ENCODE data around the gene CXCL8. TPM values are rescaled to one million over a fixed set of nuclear protein-coding genes. Genes with fewer than 3 reads are reported as not detected.

The CXCL8 gene
- total RNA-seq, 1 experiment from 2014 or later: 477 TPM

DNA sequence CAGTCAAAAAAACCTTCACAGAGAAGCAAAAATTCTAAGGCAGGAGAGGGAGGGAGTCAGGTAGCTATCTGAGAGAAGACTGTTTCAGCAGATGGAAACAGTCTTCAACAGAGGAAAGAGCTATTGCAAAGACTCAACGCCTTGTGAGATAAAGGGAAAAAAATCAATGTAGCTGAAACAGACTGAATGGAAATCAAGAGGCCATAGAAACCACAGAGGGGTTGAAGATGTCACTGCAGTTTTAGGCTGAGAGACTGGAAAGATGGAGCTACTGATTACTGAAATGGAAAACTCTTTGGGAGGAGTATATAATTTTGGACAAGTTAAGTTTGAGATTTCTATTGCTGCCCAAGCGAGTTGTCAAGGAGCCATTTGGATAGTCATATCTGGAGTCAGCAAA is 28.4 kb upstream of the CXCL8 start:
- BruUV-seq (replicated peaks): no TSS peak
- no peak overlapping the region for H3K9ac ChIP-seq (ENCODE audit: low read length)
- H3K36me3 ChIP-seq (ENCODE audit: low read depth, low read length): no peaks in the 10 kb centered on the region
- H2AFZ ChIP-seq (ENCODE audit: low read length): no peak overlapping the region
- H3K4me2 ChIP-seq (ENCODE audit: low read length): no peak overlapping the region
- peak overlapping the region; percentile 4; the same call in 1 of the 2 replicates for H3K27ac ChIP-seq (ENCODE audit: low read length)
- DNase-seq: no peak
- TF ChIP-seq EZH2phosphoT487 (IDR thresholded peaks at IDR 0.05; ENCODE audit: borderline replicate concordance, low read length) (no peak), EZH2 (IDR thresholded peaks at IDR 0.05; ENCODE audit: low read length, unreplicated experiment) (no peak)
- TF ChIP-seq, protein P1, sequence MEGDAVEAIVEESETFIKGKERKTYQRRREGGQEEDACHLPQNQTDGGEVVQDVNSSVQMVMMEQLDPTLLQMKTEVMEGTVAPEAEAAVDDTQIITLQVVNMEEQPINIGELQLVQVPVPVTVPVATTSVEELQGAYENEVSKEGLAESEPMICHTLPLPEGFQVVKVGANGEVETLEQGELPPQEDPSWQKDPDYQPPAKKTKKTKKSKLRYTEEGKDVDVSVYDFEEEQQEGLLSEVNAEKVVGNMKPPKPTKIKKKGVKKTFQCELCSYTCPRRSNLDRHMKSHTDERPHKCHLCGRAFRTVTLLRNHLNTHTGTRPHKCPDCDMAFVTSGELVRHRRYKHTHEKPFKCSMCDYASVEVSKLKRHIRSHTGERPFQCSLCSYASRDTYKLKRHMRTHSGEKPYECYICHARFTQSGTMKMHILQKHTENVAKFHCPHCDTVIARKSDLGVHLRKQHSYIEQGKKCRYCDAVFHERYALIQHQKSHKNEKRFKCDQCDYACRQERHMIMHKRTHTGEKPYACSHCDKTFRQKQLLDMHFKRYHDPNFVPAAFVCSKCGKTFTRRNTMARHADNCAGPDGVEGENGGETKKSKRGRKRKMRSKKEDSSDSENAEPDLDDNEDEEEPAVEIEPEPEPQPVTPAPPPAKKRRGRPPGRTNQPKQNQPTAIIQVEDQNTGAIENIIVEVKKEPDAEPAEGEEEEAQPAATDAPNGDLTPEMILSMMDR (conservative IDR thresholded peaks at IDR 0.05; ENCODE audit: low read depth, low read length): no peak
- no peaks in the 10 kb centered on the region for H4K20me1 ChIP-seq (ENCODE audit: low read length)
- H3F3A ChIP-seq (ENCODE audit: low read length, unreplicated experiment): peaks cover 23% of the 10 kb centered on the region
- no peak for ATAC-seq
- no peaks in the 10 kb centered on the region for H3K9me3 ChIP-seq (ENCODE audit: low read length)
- no peaks in the 10 kb centered on the region for H3K9me2 ChIP-seq (replicated peaks; ENCODE audit: low read length)
- no peaks in the 10 kb centered on the region for H3K27me3 ChIP-seq (ENCODE audit: low read length)
- no peaks in the 10 kb centered on the region for H3K79me2 ChIP-seq (ENCODE audit: low read length)
- peaks cover 52% of the 10 kb centered on the region for H3K4me1 ChIP-seq (ENCODE audit: insufficient read depth, low read length)
- intact Hi-C loops (cut with micrococcal nuclease): no loop called here
- POLR2A ChIA-PET (ENCODE audit: unreplicated experiment): interaction anchor here (0.9 kb wide), 1 partner anchor 10 kb away, joined by 3 read pairs; no protein-coding TSS in a partner anchor
- CTCF ChIA-PET: interaction anchor here (0.6 kb wide), 2 partner anchors 24 to 120 kb away, joined by 3 read pairs; no protein-coding TSS in a partner anchor
- H3K4me3 ChIP-seq (ENCODE audit: low read length): no peak overlapping the region

DNA sequence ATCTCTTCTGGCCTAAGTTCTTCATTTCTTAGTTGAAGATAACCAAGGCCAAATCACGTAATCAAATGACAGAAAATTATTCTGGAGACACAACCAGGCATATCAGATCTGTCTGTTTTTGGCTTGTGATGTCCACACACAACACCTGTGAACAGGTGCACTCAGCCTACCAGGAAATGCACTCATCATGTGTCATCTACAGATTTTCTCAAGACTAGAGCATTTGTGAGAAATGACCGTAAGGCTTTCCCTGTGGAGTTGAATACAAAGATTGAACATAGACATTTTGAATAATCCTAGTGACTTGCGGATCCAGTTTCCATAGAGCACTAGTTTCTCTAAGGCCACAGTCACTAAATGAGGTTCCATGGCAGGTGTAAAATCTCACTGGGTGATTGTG is 26.7 kb upstream of the CXCL8 start:
- peak overlapping the region; percentile 84 for H3K27ac ChIP-seq (ENCODE audit: low read length)
- POLR2A ChIA-PET (ENCODE audit: unreplicated experiment): interaction anchor here (0.6 kb wide), 1 partner anchor 11 kb away, joined by 4 read pairs; no protein-coding TSS in a partner anchor
- H3K9me2 ChIP-seq (replicated peaks; ENCODE audit: low read length): no peaks in the 10 kb centered on the region
- H3K4me1 ChIP-seq (ENCODE audit: insufficient read depth, low read length): peaks cover 48% of the 10 kb centered on the region
- peak; percentile 90 for DNase-seq
- H3K27me3 ChIP-seq (ENCODE audit: low read length): no peaks in the 10 kb centered on the region
- TF ChIP-seq EZH2phosphoT487 (IDR thresholded peaks at IDR 0.05; ENCODE audit: borderline replicate concordance, low read length): no peak
- TF ChIP-seq, protein P1 (conservative IDR thresholded peaks at IDR 0.05; ENCODE audit: low read depth, low read length): no peak
- no peak for TF ChIP-seq EZH2 (IDR thresholded peaks at IDR 0.05; ENCODE audit: low read length, unreplicated experiment)
- no TSS peak for BruUV-seq (replicated peaks)
- ATAC-seq: peak; percentile 55
- H3K4me3 ChIP-seq (ENCODE audit: low read length): no peak overlapping the region
- CTCF ChIA-PET: no interaction called here
- no peaks in the 10 kb centered on the region for H3K9me3 ChIP-seq (ENCODE audit: low read length)
- peak overlapping the region; percentile 33 for H3K4me2 ChIP-seq (ENCODE audit: low read length)
- no peaks in the 10 kb centered on the region for H3K36me3 ChIP-seq (ENCODE audit: low read depth, low read length)
- no peaks in the 10 kb centered on the region for H4K20me1 ChIP-seq (ENCODE audit: low read length)
- peaks cover 10% of the 10 kb centered on the region for H3F3A ChIP-seq (ENCODE audit: low read length, unreplicated experiment)
- intact Hi-C loops (cut with micrococcal nuclease): no loop called here
- H2AFZ ChIP-seq (ENCODE audit: low read length): no peak overlapping the region
- no peaks in the 10 kb centered on the region for H3K79me2 ChIP-seq (ENCODE audit: low read length)
- H3K9ac ChIP-seq (ENCODE audit: low read length): peak overlapping the region; percentile 43

DNA sequence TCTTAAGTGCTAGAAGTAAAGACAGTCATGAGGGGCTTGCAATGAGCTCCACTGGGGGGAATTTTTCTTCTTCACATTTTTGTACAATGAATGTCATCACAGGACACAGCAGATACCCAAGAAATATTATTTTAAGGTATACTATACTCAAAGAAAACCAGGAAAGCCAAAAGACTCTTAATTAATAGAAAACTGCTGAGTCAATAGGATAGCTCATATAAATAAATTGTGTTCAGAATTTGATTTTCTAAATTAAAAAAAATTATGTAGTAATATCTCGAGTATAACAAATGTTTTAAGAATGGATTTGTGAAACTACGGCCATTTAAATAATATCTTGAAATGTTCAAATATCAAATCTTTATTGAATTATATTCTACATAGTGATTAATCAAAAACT is 25.7 kb upstream of the CXCL8 start:
- CTCF ChIA-PET: no interaction called here
- ATAC-seq (no peak), DNase-seq (no peak)
- intact Hi-C loops (cut with micrococcal nuclease): no loop called here
- no peaks in the 10 kb centered on the region for H3K9me2 ChIP-seq (replicated peaks; ENCODE audit: low read length)
- no peaks in the 10 kb centered on the region for H3K79me2 ChIP-seq (ENCODE audit: low read length)
- H3K9me3 ChIP-seq (ENCODE audit: low read length): no peaks in the 10 kb centered on the region
- H3K4me1 ChIP-seq (ENCODE audit: insufficient read depth, low read length): peaks cover 49% of the 10 kb centered on the region
- H4K20me1 ChIP-seq (ENCODE audit: low read length): no peaks in the 10 kb centered on the region
- peak overlapping the region; percentile 84 for H3K27ac ChIP-seq (ENCODE audit: low read length)
- H3K27me3 ChIP-seq (ENCODE audit: low read length): no peaks in the 10 kb centered on the region
- no peak overlapping the region for H3K4me2 ChIP-seq (ENCODE audit: low read length)
- H3K36me3 ChIP-seq (ENCODE audit: low read depth, low read length): no peaks in the 10 kb centered on the region
- POLR2A ChIA-PET (ENCODE audit: unreplicated experiment): interaction anchor here (0.6 kb wide), 1 partner anchor 397 kb away, joined by 4 read pairs; no protein-coding TSS in a partner anchor
- BruUV-seq (replicated peaks): no TSS peak
- no peak overlapping the region for H3K4me3 ChIP-seq (ENCODE audit: low read length)
- TF ChIP-seq, protein P1 (conservative IDR thresholded peaks at IDR 0.05; ENCODE audit: low read depth, low read length): no peak
- peak overlapping the region; percentile 31 for H3K9ac ChIP-seq (ENCODE audit: low read length)
- peaks cover 8% of the 10 kb centered on the region for H3F3A ChIP-seq (ENCODE audit: low read length, unreplicated experiment)
- H2AFZ ChIP-seq (ENCODE audit: low read length): no peak overlapping the region
